Ammon's horn (tissue), 1 donor: ENCODE results near the gene NFIX.

ENCODE experiments used
- DNase-seq: peaks from one replicate; pipeline ENCODE4 v3.0.0-alpha.2; 2016; ENCODE audit warnings: low spot score

NFIX gene

DNA sequence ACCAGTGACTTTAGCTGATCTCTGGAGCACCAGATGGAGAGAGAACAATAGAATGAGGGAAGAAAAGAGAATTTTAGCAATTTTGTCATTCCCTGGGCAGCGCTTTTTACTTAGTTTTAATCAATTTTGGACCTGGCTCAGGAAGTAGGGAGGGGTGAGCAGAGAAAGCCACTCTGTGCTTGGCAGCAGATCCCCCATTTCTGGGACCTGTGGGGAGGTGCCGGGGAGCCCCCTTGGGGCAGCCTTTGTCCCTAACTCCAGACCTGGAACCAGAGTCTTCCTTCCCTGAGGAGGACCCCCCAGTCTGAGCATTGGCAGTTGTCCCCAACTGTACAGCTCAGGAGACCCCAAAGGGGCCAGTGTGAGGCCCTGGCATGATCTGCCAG lies 96.9 kb downstream of the NFIX start:
- DNase-seq, result no peak

- no peak for DNase-seq
Measured at GRCh38 chr19:13092606-13093235, 97.4 kb downstream of the NFIX start.

GRCh38 chr19:13093407-13094105 lies 98.3 kb downstream of the NFIX start:
- peak; percentile 96 for DNase-seq

GRCh38 chr19:13094106-13094504 lies 98.8 kb downstream of the NFIX start:
- DNase-seq, result no peak

- DNase-seq, result no peak
Measured at GRCh38 chr19:13094771-13095392, 99.6 kb downstream of the NFIX start.

DNA sequence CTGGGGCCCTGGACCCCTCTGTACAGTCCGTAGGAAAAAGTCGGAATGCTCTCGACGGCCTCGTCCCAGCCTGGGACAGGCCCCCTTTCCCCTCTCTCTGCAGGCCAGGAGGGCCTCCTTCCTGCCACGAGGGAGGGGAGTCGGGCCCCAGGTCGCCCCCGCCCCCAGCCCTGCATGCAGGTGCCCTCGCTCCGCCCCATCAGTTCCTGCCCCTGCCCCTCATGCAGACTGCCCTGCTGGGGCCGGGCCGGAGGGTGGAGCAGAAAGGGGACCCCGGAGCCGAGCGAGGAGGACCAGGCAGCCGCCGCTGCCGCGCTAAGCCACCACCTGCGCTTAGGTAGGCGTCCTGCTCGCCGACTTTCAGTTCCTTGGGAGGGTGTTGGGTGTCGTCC lies 100.1 kb downstream of the NFIX start:
- DNase-seq, result no peak

GRCh38 chr19:13095934-13096927 lies 101.0 kb downstream of the NFIX start:
- DNase-seq, result no peak

DNA sequence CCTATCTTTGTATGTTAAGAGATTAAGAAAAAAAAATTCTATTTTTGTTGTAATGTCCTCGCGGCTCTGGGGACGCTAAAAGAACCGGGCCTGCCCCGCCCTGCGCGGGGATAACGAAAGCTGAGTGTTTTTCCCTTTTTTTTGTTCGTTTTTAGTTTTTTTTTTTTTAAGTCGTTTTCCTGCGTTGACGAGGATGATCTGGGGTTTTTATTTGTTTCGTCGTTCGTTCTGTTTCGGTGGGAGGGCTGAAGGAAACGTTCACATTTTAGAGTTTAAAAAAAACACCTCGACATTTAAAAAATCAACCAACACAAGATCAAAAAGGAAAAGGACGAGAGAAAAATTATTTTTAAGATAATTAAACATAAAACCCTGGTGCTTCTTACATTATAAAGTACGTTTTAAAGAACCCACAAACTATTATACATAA lies 101.8 kb downstream of the NFIX start:
- no peak for DNase-seq

DNA sequence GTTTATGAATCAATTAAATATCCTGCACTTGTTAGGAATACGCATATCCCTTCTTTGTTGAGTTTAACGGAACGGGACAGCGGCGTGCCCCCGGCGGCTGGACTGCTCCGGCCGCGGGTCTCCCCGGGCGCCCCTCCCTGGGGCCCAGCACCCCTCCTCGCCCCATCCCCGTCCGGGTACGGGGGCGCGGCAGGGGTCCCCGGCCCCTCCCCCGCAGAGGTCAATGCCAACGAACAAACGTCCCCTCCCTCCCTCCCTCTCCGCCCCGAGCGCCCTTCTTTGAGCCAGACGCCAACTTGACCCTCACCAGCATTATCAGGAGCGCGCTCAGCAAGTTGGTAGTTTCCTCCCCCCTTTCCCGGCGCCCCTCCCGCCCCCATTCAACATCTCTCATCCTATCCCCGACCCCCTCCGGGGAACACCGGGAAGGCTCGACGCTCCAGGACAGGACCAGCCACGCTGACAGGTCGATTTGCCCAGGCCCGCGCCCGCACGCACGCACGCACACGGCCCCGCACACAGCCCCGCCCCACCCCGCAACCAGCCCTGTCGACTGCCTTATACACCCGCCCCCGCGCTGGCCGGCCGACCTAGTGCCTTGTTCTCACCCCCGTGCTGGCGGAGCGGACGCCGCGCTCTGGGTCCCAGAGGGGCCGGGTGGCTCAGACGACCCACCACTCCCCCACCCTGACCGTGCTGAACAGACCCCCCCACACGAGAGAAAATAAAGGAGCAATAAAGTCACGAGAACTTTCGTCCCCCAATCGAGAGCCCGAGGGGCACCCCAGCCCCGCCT lies 102.4 kb downstream of the NFIX start:
- no peak for DNase-seq

DNA sequence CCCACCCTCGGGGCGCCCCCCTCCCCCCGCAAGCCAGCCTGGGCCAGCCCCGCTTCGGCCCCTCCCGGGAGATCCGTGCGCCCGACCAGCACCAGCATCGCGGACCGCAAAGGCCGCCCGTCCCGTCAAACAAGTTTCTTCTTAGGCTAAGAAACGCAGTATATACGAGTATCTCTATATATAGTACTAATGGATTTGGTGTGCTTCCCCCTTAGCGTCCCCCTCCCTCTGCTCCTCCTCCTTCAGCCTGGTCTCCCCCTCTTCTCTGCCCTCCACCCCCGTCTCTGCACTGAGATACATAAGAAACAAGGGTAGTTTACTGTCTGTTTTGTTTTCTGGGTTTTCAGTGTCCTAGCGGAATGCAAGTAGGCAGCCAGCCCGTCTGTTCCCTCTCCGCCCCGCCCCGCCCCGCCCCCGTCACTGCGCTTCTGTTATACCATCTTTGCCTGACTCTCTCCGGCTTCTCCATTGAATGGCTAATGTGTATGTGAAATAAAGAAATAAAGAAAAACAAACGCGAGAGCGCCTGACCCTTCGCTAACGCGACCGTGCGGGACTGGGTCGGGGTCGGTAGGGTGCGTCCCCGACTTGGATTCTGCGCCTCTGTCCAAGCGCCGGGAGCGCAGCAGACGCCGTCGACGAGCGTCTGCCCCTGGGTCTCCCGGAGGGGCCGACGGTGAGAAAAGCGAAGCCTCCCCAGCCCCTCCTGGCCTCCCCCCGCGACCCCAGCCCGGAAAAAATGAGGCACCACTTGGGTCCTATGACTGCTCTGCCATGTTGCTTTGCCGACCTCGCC lies 103.2 kb downstream of the NFIX start:
- DNase-seq, result no peak

DNA sequence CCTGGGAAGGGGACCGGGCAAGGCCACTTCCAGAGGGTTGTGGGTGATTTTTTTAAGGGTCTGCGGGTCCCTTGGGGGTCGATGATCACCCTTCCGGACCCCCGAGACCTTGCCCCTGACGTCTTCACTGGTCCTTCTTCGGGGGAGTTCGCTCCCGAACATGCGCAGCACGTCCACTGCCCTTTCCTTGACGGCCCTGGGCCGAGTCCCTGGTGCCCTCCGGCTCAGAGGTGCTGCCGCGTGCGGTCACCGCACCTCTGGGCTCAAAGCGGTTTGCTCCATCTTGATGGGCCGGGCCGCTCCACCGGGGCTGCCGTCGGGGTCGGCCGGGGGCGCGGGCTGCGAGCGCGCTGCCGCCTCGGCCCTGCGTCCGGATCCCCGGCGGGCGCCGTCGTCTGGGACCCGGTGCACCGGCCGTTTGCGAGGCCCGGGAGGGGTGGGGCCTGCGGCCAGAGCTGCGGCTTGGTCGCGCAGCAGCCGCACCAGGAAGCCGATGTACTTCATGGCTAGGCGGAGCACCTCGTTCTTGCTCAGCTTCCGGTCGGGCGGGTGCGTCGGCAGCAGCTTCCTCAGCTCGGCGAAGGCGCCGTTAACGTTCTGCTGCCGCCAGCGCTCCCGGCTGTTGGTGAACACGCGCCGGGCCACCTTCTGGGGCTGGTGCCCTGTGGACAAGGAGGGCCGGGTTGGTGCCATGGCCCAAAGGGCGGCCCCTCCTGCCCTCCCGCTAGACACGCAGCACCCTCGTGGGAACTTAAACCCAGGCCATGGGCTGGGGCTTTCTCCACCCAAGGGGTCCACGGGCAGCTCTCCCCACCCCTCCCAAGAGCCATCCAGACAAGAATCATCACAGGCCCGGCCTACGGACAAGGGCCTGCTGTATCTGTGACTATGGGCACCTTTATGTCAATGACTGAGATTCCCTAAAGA lies 104.1 kb downstream of the NFIX start:
- no peak for DNase-seq

DNA sequence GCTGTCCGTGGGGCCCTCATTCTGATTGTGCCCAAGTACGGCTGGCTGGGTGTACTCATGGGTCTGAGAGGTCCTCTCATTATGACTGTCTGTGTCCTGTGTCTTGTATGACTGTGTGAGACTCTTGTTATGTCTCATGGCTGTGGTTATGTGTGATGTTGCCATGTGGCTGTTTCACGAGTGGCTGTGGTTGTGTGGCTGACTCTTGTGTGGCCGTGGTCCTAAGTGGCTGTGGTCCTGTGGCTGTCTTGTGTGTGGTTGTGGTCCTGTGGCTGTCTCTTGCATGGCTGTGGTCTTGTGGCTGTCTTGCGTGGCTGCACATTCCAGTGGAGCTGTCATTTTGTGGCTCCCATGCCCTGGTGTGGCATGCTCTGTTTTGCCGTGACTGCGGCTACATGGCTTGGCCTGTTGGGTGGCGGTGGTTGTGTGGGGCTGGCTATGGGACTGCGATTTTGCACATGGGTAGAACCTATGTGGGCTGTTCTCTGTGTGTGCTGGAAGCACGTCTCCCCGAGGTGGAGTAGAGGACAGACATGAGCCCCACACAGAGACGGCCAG lies 104.8 kb downstream of the NFIX start:
- no peak for DNase-seq

GRCh38 chr19:13100841-13101589 lies 105.7 kb downstream of the NFIX start:
- DNase-seq, result no peak

GRCh38 chr19:13101590-13102415 lies 106.5 kb downstream of the NFIX start:
- DNase-seq, result no peak

GRCh38 chr19:13102416-13102665 lies 107.1 kb downstream of the NFIX start:
- DNase-seq, result no peak

GRCh38 chr19:13102666-13103580 lies 107.6 kb downstream of the NFIX start, which contains the start of gene LYL1:
Gene LYL1 (minus strand): TSS chr19:13102858. CDS start chr19:13101171, 1,687 bp downstream.
- DNase-seq, result no peak
